MM.1S (cell line): ENCODE results near the gene SDK1.

Experiments
- CTCF ChIP-seq: fragments of 300-600 bp; sonication (generic); IDR thresholded peaks from 2 replicates; pipeline ENCODE4 v1.5.1; 2016; ENCODE audit warnings: antibody characterized with exemption, low read length, mixed read lengths
- EZH2phosphoT487 ChIP-seq: fragments of 300-600 bp; sonication (generic); IDR thresholded peaks from 2 replicates; pipeline ENCODE4 v1.6.1; 2018; ENCODE audit warnings: antibody characterized with exemption, low read length

GRCh38 chr7:3899559-3899991 lies 598.5 kb downstream of the SDK1 start:
- TF ChIP-seq CTCF = no peak
- TF ChIP-seq EZH2phosphoT487 = no peak
